Brain microvascular endothelial cell (primary cell): Measurements from ENCODE around the gene XKR3.
"Not testable (repeated sequence)": the region's sequence is repeated elsewhere in the genome, so short reads cannot be mapped to it uniquely, and the experiment has no call there.

Experiments
- DNase-seq: peaks from one replicate; pipeline ENCODE4 v3.0.0-alpha.2; 2020
- H3K27ac ChIP-seq: fragments of 250-450 bp; sonication (Bioruptor Pico); 2 replicates; pipeline ENCODE4 v1.5.1; 2020; ENCODE audit warnings: mild to moderate bottlenecking, moderate library complexity
- H3K27me3 ChIP-seq: fragments of 250-450 bp; sonication (Bioruptor Pico); replicated peaks from 2 replicates; pipeline ENCODE4 v1.5.1; 2020; ENCODE audit warnings: mild to moderate bottlenecking
- H3K36me3 ChIP-seq: fragments of 250-450 bp; sonication (Bioruptor Pico); replicated peaks from 2 replicates; pipeline ENCODE4 v1.5.1; 2020; ENCODE audit warnings: mild to moderate bottlenecking
- H3K4me3 ChIP-seq: 2 replicates; pipeline ENCODE4 v1.5.1; 2011; ENCODE audit warnings: low read depth, mild to moderate bottlenecking, control low read depth, low read length, moderate library complexity
- in situ Hi-C: cut with HindIII; loops from 2 replicates; pipeline ENCODE4 v1.10.0; 2017; ENCODE audit warnings: low sequenced_read_pairs, low pct_ligation_motif_present
- TF ChIP-seq, protein P1 (sequence below): IDR thresholded peaks from 2 replicates; pipeline ENCODE4 v1.5.1; 2011; ENCODE audit warnings: low read depth, mild to moderate bottlenecking, moderate library complexity, low read length, control low read depth, inconsistent platforms; ENCODE audit errors: missing control alignments

XKR3 gene

DNA sequence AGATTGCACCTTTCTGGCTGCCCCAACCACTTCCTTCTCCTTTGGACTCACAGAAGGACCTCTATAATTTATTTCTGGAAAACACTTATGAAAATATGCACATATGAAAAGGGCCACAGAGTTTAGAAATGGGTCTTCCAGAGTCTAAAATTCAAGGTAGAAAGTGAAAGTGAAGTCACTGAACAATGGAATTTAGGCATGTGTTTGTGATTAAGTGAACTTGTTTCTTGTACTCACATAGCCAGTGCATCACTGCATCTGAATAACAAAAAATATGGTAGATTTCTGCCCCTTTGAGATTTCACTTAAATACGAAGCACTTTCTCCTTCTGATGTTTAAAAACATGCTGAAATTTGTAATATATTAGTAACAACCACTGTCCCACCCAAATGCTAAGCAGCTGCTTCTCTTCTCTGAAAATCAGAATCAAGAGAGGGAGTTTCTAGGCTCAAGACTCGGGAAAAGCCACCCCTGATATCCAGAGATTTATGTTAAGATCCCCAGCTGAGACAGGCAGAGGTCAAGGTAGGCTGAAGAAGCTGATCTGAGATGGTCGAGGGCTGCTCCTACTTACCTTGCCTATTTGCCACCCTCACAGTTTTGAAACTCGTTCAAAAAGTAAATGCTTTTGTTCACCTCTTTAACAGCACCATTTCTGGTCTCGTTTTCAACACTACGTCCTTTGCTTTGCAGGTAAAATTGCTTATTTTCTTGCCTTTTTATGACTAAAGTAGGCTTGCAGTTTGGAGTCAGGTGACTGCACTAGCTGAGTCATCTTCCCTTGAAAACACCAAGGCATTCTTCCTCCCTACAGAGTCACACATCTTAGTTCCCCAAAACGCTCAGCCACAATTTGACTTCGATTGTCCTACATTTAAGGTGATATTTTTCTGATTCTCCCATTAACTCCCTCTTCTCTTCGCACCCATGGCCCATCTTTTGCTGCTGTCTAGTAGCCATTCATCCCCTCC, at the start of gene XKR3:
Gene XKR3 (minus strand): TSS at position 696 of the 972 bp plus-strand sequence. CDS start 17,338 bp downstream, outside the sequence.
- in situ Hi-C loops, result no loop called here
- no peak within 1 kb of the TSS for H3K27ac ChIP-seq
- DNase-seq, result no peak
- TF ChIP-seq, protein P1, sequence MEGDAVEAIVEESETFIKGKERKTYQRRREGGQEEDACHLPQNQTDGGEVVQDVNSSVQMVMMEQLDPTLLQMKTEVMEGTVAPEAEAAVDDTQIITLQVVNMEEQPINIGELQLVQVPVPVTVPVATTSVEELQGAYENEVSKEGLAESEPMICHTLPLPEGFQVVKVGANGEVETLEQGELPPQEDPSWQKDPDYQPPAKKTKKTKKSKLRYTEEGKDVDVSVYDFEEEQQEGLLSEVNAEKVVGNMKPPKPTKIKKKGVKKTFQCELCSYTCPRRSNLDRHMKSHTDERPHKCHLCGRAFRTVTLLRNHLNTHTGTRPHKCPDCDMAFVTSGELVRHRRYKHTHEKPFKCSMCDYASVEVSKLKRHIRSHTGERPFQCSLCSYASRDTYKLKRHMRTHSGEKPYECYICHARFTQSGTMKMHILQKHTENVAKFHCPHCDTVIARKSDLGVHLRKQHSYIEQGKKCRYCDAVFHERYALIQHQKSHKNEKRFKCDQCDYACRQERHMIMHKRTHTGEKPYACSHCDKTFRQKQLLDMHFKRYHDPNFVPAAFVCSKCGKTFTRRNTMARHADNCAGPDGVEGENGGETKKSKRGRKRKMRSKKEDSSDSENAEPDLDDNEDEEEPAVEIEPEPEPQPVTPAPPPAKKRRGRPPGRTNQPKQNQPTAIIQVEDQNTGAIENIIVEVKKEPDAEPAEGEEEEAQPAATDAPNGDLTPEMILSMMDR, result no peak
- no peaks in the 10 kb centered on the region for H3K27me3 ChIP-seq
- no peak within 1 kb of the TSS for H3K4me3 ChIP-seq
- no peaks in the 10 kb centered on the region for H3K36me3 ChIP-seq

DNA sequence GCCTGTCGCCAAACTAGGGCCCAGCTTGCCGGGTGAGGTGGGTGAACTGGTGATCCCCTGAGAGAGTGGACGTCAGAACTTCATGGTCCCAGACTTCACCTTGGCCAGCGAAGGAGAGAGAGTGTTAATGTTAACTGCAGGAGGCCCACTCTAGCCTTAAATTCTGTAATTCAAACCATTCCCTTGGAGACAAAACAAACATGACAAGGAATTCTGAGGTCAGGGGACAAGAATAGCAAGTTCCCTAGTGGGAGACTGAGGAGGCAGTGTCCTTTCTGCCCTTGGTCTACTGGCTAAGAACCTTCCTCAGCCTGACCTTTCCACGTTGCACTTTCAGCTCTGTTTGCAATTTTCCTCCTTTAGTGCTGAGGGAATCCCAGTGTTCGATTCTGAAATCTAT, 44.4 kb upstream of the XKR3 start:
- in situ Hi-C loops, DNase-seq, H3K36me3 ChIP-seq, H3K4me3 ChIP-seq, H3K27ac ChIP-seq, H3K27me3 ChIP-seq: not testable (repeated sequence)

DNA sequence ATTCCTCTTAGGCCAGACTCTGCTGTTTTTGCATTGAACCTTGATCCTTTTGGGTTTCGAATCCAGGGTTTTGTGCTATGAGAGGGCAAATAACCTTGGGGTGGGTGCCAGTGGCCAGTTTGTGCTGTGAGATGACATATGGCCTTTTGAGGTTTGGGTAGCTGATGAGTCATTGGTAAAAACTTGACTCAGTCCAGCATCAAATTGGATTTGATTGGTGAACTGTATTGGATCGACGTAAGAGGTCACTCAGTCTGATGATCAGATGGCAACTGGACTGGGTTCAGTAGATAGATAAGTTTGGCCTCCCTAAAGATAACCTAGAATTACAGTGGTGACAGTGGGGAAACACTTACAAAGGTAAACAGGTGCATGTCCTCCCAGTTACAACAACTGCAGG, 41.0 kb upstream of the XKR3 start:
- H3K36me3 ChIP-seq, result no peaks in the 10 kb centered on the region
- H3K4me3 ChIP-seq, result no peak overlapping the region
- no peak overlapping the region for H3K27ac ChIP-seq
- in situ Hi-C loops, result no loop called here
- TF ChIP-seq, protein P1, result no peak
- no peaks in the 10 kb centered on the region for H3K27me3 ChIP-seq
- DNase-seq, result no peak

DNA sequence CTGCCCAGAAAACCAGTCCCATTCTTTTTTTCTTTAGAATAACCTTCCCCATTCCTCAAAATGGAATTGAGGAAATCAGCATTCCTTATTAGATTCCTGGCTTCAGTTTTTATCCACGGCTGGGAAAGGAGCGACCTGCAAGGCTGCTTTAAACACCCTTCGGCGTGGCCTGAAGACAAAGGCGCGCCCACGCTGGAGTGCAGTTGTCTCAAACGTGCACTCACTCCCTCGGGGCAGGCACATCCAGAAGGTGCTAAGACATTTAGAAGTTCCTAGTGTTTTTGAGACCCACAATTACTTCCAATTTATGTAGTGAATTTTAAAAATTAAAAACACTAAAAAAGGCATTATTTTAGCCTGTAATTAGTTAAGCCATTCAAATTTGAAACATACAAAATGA, 31.6 kb upstream of the XKR3 start:
- H3K36me3 ChIP-seq, in situ Hi-C loops, H3K27me3 ChIP-seq, DNase-seq, H3K4me3 ChIP-seq, H3K27ac ChIP-seq: not testable (repeated sequence)

DNA sequence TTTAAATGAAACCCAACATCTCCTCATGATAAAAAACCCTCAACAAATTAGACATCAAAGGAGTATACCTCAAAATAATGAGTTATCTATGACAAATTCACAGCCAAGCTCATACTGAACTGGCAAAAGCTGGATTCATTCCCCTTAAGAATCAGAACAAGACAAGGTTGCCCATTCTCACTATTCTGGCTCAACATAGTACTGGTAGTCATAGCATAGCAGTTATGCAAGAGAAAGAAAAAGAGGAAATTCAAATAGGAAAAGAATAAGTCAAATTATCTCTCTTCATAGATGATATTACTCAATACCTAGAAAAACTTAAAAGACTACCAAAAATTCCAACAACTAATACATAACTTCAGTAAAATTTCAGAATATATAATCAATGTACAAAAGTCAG, 29.4 kb upstream of the XKR3 start:
- Histone ChIP-seq H3K4me3 (no peak overlapping the region), H3K27ac (no peak overlapping the region), H3K27me3 (no peaks in the 10 kb centered on the region), H3K36me3 (no peaks in the 10 kb centered on the region)
- in situ Hi-C loops, result no loop called here
- TF ChIP-seq, protein P1, result no peak
- no peak for DNase-seq

DNA sequence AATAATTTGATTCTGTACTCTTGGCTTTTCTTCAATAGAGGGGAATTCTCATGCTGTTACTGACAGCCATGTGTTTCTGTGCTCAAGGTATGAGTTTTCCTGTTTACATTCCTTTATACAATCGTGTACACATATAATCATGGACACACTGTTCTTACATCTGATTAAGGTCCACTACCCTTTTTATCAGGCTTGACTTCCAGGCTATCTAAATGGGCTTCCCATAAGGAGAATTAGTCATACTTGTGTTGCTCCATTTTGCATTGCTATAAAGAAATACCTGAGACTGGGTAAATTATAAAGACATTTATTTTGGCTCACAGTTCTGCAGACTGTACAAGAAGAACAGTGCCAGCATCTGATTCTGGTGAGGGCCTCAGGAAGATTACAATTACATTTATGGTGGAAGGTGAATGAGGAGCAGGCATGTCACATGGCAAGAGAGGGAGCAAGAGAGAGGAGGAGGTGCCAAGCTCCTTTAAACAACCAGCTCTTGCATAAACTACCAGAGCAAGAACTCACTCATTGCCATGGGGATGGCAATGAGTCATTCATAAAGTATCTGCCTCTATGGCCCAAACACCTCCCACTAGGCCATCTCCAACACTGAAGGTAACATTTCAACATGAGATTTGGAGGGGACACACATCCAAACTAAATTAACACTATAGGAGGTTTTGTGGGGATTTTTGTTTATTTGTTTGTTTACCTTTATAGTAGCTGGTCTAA, 26.2 kb upstream of the XKR3 start:
- H3K4me3 ChIP-seq, H3K36me3 ChIP-seq, in situ Hi-C loops, H3K27ac ChIP-seq, H3K27me3 ChIP-seq, DNase-seq: not testable (repeated sequence)

DNA sequence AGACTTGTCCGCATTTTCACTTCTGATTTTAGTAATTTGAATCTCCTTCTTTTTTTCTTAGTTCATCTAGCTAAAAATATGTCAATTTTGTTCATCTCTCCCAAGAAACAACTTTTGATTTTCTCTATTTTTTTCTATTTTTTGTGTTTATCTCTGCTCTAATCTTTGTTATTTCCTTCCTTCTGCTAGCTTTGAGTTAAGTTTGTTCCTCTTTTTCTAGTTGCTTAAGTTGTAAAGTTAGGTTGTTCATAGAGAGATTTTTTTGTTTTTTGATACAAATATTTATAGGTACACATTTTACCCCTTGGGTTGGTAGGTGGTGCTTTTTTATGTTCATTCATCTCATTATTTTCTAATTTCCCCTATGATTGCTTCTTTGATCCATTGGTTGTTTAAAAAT, 22.1 kb upstream of the XKR3 start:
- no peaks in the 10 kb centered on the region for H3K27me3 ChIP-seq
- in situ Hi-C loops, result no loop called here
- H3K27ac ChIP-seq, result no peak overlapping the region
- H3K36me3 ChIP-seq, result no peaks in the 10 kb centered on the region
- H3K4me3 ChIP-seq, result no peak overlapping the region
- TF ChIP-seq, protein P1, result no peak
- no peak for DNase-seq
